RWPE2 (cell line): Measurements from ENCODE around the gene PDK1.
"Not testable (repeated sequence)": the region's sequence is repeated elsewhere in the genome, so short reads cannot be mapped to it uniquely, and the experiment has no call there.

Experiments
- ATAC-seq: fragments of 200-7000 bp; cut with Tn5 transposase; 3 replicates; pipeline ENCODE4 v1.9.1; 2021; ENCODE audit warnings: low read depth
- DNase-seq: peaks from one replicate; pipeline ENCODE4 v3.0.0-alpha.2; 2020; ENCODE audit warnings: low spot score
- H3K27ac ChIP-seq: fragments of 450-650 bp; 2 replicates; pipeline ENCODE4 v1.5.1; 2017; ENCODE audit warnings: mild to moderate bottlenecking; ENCODE audit not compliant: poor library complexity, severe bottlenecking
- H3K27me3 ChIP-seq: fragments of 250-450 bp; sonication (Bioruptor Pico); 2 replicates; pipeline ENCODE4 v1.5.1; 2021; ENCODE audit warnings: mild to moderate bottlenecking, moderate library complexity; ENCODE audit not compliant: insufficient read depth, poor library complexity, severe bottlenecking
- H3K36me3 ChIP-seq: fragments of 250-450 bp; sonication (Bioruptor Pico); 2 replicates; pipeline ENCODE4 v1.5.1; 2020; ENCODE audit warnings: low read depth, mild to moderate bottlenecking, moderate library complexity
- H3K4me1 ChIP-seq: fragments of 250-450 bp; sonication (Bioruptor Pico); 2 replicates; pipeline ENCODE4 v1.5.1; 2021; ENCODE audit warnings: mild to moderate bottlenecking, moderate library complexity; ENCODE audit not compliant: insufficient read depth, poor library complexity, severe bottlenecking
- H3K4me3 ChIP-seq: fragments of 250-450 bp; sonication (Bioruptor Pico); 2 replicates; pipeline ENCODE4 v1.5.1; 2021; ENCODE audit warnings: mild to moderate bottlenecking, moderate library complexity; ENCODE audit not compliant: severe bottlenecking
- H3K9me3 ChIP-seq: fragments of 250-450 bp; sonication (Bioruptor Pico); 2 replicates; pipeline ENCODE4 v1.5.1; 2021; ENCODE audit warnings: mild to moderate bottlenecking, moderate library complexity; ENCODE audit not compliant: severe bottlenecking
- CTCF ChIP-seq: fragments of 450-650 bp; IDR thresholded peaks from one replicate; pipeline ENCODE4 v1.5.1; 2017; ENCODE audit warnings: mild to moderate bottlenecking, moderate library complexity; ENCODE audit not compliant: poor library complexity, severe bottlenecking

PDK1 gene

GRCh38 chr2:172578860-172579512 is 23.1 kb downstream of the PDK1 start:
- Histone ChIP-seq H3K36me3 (peaks cover 91% of the 10 kb centered on the region), H3K4me3 (no peak overlapping the region), H3K4me1 (no peaks in the 10 kb centered on the region), H3K27me3 (no peaks in the 10 kb centered on the region), H3K27ac (no peak overlapping the region), H3K9me3 (peaks cover 16% of the 10 kb centered on the region)
- DNase-seq (no peak), ATAC-seq (no peak)
- no peak for TF ChIP-seq CTCF

- ATAC-seq (no peak), DNase-seq (no peak)
- no peaks in the 10 kb centered on the region for H3K4me1 ChIP-seq
- no peak overlapping the region for H3K27ac ChIP-seq
- H3K4me3 ChIP-seq = no peak overlapping the region
- no peaks in the 10 kb centered on the region for H3K27me3 ChIP-seq
- H3K9me3 ChIP-seq = peaks cover 10% of the 10 kb centered on the region
- no peak for TF ChIP-seq CTCF
- peaks cover 83% of the 10 kb centered on the region for H3K36me3 ChIP-seq
These were observed 24.7 kb downstream of the PDK1 start for GRCh38 chr2:172580544-172580943.

- DNase-seq = no peak
- Histone ChIP-seq H3K4me1 (no peaks in the 10 kb centered on the region), H3K36me3 (peaks cover 82% of the 10 kb centered on the region), H3K9me3 (peaks cover 3% of the 10 kb centered on the region), H3K4me3 (no peak overlapping the region), H3K27me3 (no peaks in the 10 kb centered on the region), H3K27ac (no peak overlapping the region)
- TF ChIP-seq CTCF = no peak
- ATAC-seq = no peak
These were observed 26.8 kb downstream of the PDK1 start for GRCh38 chr2:172582656-172583055.

- DNase-seq (no peak), ATAC-seq (no peak)
- Histone ChIP-seq H3K9me3 (no peaks in the 10 kb centered on the region), H3K4me1 (no peaks in the 10 kb centered on the region), H3K27me3 (no peaks in the 10 kb centered on the region), H3K36me3 (peaks cover 78% of the 10 kb centered on the region), H3K27ac (no peak overlapping the region), H3K4me3 (no peak overlapping the region)
- TF ChIP-seq CTCF = no peak
These were observed 30.5 kb downstream of the PDK1 start for GRCh38 chr2:172586245-172586891.

- DNase-seq, H3K4me1 ChIP-seq, H3K4me3 ChIP-seq, ATAC-seq, H3K27me3 ChIP-seq, H3K27ac ChIP-seq, H3K9me3 ChIP-seq: not testable (repeated sequence)
- H3K36me3 ChIP-seq = peaks cover 69% of the 10 kb centered on the region
These were observed 31.3 kb downstream of the PDK1 start for GRCh38 chr2:172587231-172587630.
